ENCODE data around the gene KRTAP5-7. TPM values are rescaled to one million over a fixed set of nuclear protein-coding genes. Genes with fewer than 3 reads are reported as not detected.
"Not testable (repeated sequence)": the region's sequence is repeated elsewhere in the genome, so short reads cannot be mapped to it uniquely, and the experiment has no call there.

Gene KRTAP5-7
- total RNA-seq, 1 donor from 2014 or later: not detected

DNA sequence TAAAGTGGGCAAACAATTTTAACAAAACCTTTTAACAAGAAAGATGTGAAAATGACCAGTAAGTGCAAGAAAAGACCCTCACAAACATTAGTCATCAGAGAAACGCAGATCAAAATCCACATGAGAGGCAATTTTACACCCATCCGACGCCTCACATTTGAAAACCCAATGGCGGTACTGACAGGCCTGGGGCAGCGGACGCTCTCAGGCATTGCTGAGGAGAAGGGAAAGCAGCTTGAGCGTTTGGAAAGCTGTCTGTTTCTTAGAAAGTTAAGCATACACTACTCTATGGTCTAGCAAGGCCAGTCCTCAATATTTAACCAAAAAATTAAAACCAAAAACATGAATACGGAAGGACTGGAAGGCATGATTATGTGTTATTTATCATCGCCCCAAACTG, 8.8 kb downstream of the KRTAP5-7 start:
- DNase-seq: no peak

DNA sequence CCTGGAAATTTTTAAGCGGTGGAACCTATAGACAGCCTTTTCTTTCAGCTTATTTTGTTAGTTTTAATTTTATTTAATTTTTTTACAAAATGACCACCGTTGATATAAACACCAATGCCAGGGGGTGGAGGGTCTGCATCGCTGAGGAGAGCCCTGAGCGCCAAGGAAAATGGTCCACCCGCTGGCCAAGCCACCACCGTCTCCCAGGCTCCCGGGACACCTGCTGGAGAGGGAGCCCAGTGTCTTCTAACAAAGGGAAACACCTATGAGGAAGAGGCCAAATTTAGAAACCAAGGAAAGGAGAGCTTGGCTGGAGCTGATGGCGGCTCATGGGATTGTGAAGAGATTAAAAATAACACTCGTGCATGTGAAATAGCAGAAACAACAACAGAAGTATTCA, 10.5 kb downstream of the KRTAP5-7 start:
- DNase-seq: no peak

DNA sequence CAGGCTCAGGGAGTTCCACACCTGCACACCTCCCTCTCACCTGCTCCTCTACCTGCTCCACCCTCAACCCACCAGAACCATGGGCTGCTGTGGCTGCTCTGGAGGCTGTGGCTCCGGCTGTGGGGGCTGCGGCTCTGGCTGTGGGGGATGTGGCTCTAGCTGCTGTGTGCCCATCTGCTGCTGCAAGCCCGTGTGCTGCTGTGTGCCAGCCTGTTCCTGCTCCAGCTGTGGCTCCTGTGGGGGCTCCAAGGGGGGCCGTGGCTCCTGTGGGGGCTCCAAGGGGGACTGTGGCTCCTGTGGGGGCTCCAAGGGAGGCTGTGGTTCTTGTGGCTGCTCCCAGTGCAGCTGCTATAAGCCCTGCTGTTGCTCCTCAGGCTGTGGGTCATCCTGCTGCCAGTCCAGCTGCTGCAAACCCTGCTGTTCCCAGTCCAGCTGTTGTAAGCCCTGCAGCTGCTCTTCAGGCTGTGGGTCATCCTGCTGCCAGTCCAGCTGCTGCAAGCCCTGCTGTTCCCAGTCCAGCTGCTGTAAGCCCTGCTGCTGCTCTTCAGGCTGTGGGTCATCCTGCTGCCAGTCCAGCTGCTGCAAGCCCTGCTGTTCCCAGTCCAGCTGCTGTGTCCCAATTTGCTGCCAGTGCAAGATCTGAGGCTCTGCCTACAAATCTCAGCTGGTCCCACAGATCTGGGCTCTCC, 11.1 kb downstream of the KRTAP5-7 start, which contains the start of gene KRTAP5-8:
KRTAP5-8 (plus strand) TSS at position 49 of the 689 bp plus-strand sequence; CDS start at position 80, 31 bp downstream.
- DNase-seq: not testable (repeated sequence)

DNA sequence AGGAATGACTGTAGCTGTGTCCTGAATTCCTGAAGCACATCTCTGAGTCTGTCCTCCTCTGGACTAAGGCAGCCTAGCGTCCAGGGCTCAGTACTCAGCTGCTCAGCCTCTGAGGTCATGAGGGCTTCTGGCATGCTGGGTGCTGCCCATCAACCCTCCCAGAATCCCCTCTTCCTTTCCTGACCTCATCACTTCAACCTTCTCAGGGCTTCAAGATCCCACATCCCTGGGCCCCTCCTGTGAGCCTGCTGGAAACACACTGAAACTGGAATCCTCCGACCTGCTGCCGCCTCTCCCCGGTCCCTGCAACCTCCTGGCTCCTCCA, 11.6 kb downstream of the KRTAP5-7 start:
- no peak for DNase-seq

DNA sequence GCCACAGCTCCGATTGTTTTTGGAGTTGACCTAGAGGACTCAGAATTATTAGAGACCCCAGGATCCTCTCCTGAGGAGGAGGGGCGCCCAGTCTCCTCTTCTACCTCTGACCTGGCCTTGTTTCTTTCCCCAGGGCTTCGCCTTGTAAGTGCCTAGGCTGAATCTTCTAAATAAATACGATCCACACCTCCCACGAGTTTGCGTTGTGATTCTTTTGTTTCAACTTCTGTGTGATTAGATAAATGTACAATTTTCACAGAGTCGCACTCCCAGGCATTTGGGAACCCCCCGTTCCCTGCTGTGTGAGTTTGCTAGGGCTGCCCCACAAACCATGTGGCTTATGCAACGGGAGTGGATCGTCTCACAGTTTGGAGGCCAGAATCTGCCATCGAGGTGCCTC, 11.9 kb downstream of the KRTAP5-7 start:
- DNase-seq: no peak

DNA sequence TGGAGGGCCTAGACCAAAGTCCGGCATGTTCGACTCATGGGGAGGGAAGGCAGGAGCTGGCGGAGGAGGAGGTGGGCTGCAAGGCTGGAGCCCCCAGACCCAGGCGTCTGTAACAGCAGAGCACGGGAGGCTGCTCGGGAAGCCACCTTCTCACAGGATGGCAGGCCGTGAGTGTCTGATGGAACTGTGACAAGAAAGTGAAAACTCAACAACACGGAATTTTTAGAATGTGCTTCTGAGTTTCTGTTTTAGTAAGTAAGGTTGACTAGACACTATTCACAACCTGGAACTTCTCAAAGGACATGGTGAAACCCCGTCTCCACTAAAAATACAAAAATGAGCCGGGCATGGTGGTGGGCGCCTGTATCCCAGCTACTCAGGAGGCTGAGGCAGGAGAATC, 12.9 kb downstream of the KRTAP5-7 start:
- DNase-seq: not testable (repeated sequence)

DNA sequence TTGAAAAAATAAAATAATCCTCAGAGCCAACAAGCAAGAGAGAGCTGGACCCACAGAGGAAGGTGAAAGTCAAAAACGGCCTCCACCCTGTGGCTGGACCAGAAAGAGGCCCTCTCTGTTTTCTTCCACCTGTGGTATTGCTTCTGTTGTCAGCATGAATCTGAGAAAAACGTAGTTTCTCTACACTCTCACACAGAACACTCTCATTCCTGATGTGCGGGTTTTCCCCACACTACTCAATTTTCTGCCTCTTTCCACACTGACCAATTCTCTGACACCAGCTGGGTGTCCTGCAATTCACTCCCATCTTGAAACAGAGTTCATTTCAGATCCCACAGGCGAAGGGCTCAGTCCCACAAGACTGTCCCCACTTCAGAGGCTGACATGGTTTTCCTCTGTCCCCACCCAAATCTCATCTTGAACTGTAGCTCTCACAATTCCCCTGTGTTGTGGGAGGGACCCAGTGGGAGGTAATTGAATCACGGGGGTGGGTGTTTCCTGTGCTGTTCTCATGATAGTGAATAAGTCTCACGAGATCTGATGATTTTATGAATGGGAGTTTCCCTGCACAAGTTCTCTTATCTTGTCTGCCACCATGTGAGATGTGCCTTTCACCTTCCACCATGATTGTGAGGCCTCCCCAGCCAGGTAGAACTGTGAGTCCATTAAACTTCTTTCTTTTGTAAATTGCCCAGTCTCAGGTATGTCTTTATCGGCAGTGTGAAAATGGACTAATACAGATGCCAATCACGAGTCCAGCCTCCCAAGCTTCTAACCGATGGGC, 13.6 kb downstream of the KRTAP5-7 start:
- DNase-seq: not testable (repeated sequence)

DNA sequence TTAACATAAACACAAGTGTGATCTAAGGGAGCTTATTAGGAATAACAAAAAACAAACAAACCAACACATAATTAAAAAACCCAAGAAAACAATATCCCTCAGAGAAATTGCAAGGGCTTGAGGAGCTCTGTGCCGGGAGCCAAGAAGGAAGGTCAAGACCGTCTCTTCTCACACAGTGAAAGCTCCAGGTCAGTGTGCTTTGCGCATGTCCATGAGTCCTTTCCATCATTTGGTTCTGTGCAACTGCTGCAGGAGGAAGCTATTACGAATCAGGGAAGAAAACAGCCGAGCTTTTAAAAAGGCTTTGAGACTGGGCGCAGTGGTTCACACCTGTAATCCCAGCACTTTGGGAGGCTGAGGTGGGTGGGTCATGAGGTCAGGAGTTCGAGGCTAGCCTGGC, 15.3 kb downstream of the KRTAP5-7 start:
- DNase-seq: no peak

DNA sequence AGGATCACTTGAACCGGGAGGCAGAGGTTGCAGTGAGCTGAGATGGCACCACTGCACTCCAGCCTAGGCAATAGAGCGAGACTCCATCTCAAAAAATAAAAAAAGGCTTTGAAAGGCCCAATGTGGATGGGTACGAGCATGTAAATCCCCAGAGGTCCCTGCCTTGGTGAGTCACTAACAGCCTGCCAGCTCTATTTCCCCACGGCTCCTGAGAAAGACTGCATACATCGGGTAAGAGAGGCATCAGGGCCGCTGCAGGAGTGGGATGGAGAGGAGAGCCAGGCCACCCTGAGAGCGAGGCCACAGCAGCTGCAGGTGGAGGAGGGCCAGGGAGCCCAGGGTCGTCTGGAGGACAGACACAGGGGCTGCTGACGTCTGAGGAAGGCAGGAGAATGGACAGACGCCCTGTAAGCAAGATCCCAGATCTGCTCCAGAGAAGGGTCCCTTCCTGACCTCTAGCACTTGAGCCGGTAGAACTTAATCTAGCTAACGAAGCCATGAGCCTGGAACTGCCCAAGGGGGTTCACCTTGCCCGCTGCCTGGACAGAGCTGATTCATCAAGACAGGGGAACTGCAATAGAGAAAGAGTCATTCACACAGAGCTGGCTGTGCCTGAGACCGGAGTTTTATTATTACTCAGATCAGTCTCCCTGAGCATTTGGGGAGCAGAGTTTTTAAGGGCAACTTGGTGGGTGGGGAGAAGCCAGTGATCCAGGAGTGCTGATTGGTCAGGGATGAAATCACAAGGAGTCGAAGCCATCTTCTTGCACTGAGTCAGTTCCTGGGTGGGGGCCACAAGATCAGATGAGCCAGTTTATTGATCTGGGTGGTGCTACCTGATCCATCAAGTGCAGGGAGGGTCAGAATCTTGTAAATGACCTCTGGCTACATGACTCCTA, 16.1 kb downstream of the KRTAP5-7 start:
- DNase-seq: no peak

DNA sequence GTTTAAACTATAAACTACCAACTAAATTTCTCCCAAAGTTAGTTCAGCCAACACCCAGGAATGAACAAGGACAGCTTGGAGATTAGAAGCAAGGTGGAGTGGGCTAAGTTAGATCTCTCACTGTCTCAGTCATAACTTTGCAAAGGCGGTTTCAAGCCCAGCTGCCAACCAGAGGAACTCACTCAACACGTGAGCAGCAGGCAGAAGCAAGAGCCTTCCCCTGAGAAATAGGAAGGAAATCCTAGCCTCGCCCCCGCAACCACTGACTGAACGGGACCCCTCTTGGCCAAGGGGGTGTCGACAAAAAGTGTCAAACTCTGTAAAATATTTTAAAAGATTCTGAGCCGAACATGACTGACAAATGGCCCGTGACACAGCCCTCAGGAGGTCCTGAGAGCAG, 16.8 kb downstream of the KRTAP5-7 start:
- DNase-seq: no peak

DNA sequence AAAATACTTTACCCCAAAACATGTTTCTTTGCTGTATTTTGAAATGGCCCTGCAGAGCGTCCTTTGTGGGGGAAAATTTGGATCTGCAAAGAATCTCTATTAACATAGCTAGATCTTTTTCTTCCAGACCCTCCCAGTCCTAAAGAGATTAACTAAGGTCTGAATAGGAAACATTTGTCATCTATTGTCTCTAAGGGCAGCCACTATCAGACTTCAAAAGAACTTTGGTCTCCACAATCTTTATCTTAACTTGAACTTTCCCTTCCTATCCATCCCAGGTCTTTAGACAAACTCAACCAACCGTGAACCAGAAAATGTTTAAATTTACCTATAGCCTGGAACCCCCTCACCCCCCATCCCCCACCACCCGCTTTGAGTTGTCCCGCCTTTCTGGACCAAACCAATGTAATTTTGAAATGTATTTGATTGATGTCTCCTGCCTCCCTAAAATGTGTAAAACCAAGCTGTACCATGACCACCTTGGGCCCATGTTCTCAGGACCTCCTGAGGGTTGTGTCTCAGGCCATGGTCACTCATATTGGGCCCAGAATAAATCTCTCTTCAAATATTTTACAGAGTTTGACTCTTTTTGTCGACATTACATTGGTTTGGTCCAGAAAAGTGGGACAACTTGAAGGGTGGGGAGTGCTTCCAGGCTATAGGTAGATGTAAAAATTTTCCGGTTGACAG, 17.6 kb downstream of the KRTAP5-7 start:
- DNase-seq: no peak

DNA sequence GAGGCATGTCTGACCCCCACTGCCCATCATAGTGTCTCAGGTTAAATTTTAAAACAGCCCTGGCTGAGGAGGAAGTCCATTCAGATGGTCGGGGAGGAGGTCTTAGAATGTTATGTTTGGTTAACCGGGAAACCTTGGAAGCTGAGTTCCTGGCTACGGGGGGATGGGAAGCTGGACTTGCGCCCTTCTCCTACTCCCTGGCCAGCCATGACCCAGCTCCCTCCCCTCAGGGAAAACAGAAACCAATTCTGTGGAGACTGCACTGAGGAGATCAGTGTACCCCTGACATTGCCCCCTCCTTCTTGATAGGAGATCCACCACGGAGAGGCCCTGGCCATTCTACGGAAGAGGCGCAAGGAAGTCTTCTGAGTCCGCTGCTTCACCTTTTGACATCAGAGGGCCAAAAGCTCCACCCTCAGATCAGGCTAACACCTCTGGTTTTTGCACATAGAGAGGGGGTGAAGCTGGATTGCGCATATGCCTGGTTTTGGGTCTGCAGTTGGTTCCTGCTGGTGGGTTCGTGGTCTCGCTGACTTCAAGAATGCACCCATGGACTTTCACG, 18.4 kb downstream of the KRTAP5-7 start:
- no peak for DNase-seq

DNA sequence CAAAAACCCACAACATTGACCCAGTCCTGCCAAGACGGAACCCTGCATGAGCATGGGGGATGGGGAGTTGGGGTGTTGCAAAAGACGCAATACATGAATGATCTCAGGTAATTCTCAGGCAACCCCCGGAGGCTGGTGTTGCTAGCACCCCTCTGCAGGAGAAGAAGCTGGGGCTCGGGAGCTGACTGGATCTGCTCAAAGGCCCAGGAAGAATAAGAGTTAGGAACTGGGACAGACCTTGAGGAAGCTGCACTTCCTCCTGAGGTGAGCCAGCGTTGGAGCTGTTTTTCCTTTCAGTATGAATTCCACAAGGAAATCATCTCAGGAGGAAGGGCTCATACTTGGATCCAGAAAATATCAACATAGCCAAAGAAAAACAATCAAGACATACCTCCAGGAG, 21.1 kb downstream of the KRTAP5-7 start, which contains the start of gene KRTAP5-9:
KRTAP5-9 (plus strand) TSS at position 301 of the 400 bp plus-strand sequence. CDS start 238 bp downstream, outside the sequence.
- no peak for DNase-seq

DNA sequence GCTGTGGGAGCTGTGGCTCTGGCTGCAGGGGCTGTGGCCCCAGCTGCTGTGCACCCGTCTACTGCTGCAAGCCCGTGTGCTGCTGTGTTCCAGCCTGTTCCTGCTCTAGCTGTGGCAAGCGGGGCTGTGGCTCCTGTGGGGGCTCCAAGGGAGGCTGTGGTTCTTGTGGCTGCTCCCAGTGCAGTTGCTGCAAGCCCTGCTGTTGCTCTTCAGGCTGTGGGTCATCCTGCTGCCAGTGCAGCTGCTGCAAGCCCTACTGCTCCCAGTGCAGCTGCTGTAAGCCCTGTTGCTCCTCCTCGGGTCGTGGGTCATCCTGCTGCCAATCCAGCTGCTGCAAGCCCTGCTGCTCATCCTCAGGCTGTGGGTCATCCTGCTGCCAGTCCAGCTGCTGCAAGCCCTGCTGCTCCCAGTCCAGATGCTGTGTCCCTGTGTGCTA, 21.7 kb downstream of the KRTAP5-7 start:
- no peak for DNase-seq

DNA sequence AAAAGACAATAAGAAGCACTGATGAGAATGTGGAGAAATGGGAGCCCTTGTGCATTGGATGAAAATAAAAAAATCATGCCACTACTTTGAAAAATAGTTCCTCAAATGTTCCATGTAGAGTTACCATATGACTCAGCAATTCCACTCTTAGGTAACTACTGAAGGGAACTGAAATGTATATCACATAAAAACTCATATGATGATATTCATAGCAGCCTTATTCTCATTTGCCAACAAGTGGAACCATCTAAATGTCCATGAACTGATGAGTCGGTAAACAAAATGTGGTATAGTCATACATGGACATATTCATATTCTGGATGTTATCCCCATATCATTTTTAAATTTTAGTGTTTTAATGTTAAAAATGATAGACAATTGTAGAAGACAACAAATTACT, 24.6 kb downstream of the KRTAP5-7 start:
- no peak for DNase-seq

DNA sequence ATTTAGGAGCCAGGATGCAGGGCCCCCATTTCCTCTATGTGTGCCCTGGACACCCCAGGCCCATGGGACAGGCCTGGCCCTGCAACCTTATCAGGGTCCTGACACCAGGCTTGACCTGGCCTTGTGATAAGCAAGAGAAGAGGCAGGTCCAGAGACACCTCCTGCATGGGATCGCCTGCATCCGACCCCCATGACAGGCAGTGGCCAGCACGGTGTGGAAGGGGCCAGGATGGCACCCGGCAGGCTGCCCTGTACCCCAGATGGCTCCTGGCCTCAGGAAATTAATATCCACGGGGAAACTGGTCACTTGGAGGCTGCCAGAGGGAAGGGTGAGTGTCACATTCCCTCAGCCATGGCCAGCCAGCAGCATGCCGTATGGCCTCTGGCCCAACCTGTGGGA, 27.9 kb downstream of the KRTAP5-7 start:
- DNase-seq: no peak

DNA sequence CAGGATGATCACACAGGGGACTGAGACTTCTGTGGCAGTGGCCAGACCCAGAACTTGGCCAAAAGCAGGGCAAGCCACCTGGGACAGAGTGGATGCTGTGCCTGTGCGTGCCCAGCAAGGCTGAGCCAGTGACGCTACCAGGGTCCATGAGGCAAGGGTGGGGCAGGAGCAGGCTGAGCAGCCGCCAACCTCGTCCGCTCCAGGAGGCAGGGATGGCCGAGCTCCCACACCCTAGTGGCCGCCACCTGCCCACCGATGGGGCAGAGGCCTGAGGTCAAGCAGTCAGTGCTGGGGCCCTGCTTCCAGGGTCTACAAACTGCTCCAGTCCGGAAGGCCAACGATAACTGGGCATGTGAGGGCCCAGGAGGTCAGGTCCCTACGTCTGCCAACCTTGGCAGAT, 28.4 kb downstream of the KRTAP5-7 start:
- DNase-seq: no peak

DNA sequence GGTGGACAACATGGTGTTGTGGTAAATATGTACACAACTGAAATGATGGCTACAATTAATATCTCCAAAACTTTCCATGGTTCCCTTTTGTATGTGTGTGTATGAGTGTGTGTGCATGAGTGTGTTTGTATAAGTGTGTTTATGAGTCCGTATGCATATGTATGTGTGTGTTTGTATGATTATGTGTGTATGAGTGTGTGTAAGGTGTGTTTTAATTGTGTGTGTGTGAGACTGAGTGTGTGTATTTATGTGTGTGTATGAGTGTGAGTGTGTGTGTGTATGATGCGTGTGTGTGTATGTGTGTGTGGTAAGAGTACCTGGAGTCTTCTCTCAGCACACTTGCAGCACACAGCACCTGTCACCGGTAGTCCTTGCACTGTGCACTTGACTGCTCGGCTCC, 29.0 kb downstream of the KRTAP5-7 start:
- no peak for DNase-seq

DNA sequence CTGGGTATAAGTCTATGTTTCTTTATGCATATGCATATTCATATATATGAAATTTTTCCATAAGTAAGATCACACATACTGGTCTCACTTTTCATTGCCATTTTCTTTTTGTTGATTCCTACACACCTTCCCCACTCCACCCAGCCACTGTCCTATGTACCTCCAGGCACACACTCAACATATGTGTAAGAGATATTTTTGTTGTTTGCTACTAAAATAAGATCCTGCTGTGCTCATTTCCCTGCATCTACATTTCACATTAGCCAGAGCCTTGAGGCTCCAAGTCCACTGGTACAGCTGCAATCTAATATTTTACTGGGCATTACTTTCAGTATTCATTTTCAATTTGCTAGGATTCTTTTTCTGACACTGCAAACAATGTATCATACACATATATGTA, 30.2 kb downstream of the KRTAP5-7 start:
- no peak for DNase-seq

DNA sequence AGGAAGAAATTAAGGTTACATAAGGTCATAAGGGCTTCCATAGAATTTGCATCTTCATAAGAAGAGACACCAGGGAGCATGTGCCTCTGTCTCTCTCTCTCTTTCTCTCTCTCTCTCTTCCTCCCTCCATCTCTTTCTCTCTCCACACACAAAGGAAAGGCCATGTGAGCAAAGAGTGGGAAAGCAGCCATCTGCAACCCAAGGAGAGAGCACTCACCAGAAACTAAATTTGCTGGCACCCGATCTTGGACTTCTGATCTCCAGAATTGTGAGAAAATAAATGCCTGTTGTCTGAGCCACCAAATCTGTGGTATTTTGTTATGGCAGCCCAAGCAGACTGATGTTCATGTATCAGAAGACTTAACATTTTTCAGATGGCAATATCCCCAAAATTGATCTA, 31.9 kb downstream of the KRTAP5-7 start:
- DNase-seq: no peak

DNA sequence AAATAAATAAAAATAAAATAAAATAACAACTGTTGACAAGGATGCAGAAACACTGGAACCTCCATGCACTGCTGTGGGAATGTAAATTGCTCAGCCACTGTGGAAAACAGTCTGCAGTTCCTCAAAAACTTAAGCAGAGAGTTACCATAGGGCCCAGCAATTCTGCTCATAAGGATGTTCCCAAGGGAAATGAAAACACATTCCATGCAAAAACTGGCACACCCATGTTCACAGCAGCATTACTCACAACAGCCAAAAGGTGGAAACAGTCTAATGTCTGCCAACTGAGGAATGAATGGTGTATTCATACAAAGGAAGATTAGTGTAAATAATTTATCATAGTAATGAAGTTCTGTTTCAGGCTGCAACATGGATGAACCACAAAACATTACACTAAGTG, 35.1 kb downstream of the KRTAP5-7 start:
- no peak for DNase-seq

DNA sequence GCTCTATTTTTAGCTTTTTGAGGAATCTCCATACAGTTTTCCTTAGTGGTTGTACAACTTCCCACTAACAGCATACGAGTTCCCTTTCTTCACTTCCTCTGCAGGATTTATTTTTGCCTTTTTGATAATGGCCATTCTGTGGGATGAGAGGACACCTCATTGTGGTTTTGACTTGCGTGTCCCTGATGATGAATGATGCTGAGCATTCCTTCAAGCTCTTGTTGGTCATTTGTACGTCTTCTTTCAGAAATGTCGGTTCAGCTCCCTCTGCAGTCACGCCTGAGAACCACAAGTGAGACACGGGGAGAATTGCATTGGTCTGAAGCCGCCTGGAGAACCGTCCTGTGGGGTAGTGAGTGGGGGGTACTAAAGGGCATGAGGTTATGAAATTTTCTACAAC, 36.3 kb downstream of the KRTAP5-7 start:
- no peak for DNase-seq
